NK-92 treated with Interleukin-12 subunit alpha and Interleukin-12 subunit beta, amount 100 ng/mL, for 24 hours (cell line): ENCODE data around the gene ABR.
"Not testable (repeated sequence)": the region's sequence is repeated elsewhere in the genome, so short reads cannot be mapped to it uniquely, and the experiment has no call there.

Experiments used
- DNase-seq: peaks from one replicate; lab custom pipeline; 2025; lab: John Stamatoyannopoulos, UW

Gene ABR

GRCh38 chr17:1201132-1201702 lies 21.4 kb upstream of the ABR start:
- DNase-seq, result no peak

- DNase-seq, result not testable (repeated sequence)
Observed at GRCh38 chr17:1199271-1199743, 19.5 kb upstream of the ABR start.

GRCh38 chr17:1197781-1198490 lies 18.2 kb upstream of the ABR start:
- peak; percentile 65 for DNase-seq

- peak; percentile 51 for DNase-seq
Observed at GRCh38 chr17:1197379-1197778, 17.6 kb upstream of the ABR start.

- no peak for DNase-seq
Observed at GRCh38 chr17:1196946-1197345, 17.2 kb upstream of the ABR start.

GRCh38 chr17:1192911-1193699 lies 13.3 kb upstream of the ABR start:
- no peak for DNase-seq

GRCh38 chr17:1190751-1191331 lies 11.1 kb upstream of the ABR start:
- no peak for DNase-seq

GRCh38 chr17:1188812-1189504 lies 9.2 kb upstream of the ABR start:
- no peak for DNase-seq

- peak; percentile 32 for DNase-seq
Observed at GRCh38 chr17:1186923-1187771, 7.4 kb upstream of the ABR start.

- no peak for DNase-seq
Observed at GRCh38 chr17:1186214-1186820, 6.5 kb upstream of the ABR start.

GRCh38 chr17:1183171-1183873 lies 3.5 kb upstream of the ABR start:
- DNase-seq, result no peak

- no peak for DNase-seq
Observed at GRCh38 chr17:1182811-1183170, 3.0 kb upstream of the ABR start.

- no peak for DNase-seq
Observed at GRCh38 chr17:1181753-1182137, 2.0 kb upstream of the ABR start.

- DNase-seq, result no peak
Observed at GRCh38 chr17:1180958-1181752, 1.4 kb upstream of the ABR start.

- DNase-seq, result no peak
Observed at GRCh38 chr17:1179112-1179817, 516 bp downstream of the ABR start.

- no peak for DNase-seq
Observed at GRCh38 chr17:1177016-1177700, 2.6 kb downstream of the ABR start.

- DNase-seq, result no peak
Observed at GRCh38 chr17:1174263-1174880, 5.4 kb downstream of the ABR start.
